ENCODE data around the gene DLGAP4.

Gene DLGAP4

DNA sequence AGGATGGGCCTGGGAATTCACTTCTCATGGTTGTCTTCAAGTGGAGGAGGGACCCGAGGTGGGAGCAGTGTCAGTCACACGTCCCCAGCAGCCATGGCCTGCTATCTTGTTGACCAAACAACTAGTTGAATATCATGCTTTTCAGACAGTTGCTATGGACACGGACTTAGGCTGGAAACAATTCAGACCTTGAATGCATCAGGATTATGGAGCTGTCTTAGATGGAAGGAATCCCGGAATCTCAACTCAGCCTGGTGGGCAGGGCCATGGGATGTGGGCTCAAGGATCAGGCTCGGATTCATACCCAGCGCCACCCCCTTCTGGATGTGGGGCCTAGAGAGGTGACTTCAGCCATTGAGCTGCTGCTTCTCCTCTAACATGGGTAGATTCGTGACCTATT, 112.6 kb downstream of the DLGAP4 start:
- H3K27me3 ChIP-seq (ENCODE audit: insufficient read depth, poor library complexity, severe bottlenecking), result no peaks in the 10 kb centered on the region
- DNase-seq (ENCODE audit: low read depth in 1 of 2, low spot score in 1 of 2), result no peak
- TF ChIP-seq, protein P1, sequence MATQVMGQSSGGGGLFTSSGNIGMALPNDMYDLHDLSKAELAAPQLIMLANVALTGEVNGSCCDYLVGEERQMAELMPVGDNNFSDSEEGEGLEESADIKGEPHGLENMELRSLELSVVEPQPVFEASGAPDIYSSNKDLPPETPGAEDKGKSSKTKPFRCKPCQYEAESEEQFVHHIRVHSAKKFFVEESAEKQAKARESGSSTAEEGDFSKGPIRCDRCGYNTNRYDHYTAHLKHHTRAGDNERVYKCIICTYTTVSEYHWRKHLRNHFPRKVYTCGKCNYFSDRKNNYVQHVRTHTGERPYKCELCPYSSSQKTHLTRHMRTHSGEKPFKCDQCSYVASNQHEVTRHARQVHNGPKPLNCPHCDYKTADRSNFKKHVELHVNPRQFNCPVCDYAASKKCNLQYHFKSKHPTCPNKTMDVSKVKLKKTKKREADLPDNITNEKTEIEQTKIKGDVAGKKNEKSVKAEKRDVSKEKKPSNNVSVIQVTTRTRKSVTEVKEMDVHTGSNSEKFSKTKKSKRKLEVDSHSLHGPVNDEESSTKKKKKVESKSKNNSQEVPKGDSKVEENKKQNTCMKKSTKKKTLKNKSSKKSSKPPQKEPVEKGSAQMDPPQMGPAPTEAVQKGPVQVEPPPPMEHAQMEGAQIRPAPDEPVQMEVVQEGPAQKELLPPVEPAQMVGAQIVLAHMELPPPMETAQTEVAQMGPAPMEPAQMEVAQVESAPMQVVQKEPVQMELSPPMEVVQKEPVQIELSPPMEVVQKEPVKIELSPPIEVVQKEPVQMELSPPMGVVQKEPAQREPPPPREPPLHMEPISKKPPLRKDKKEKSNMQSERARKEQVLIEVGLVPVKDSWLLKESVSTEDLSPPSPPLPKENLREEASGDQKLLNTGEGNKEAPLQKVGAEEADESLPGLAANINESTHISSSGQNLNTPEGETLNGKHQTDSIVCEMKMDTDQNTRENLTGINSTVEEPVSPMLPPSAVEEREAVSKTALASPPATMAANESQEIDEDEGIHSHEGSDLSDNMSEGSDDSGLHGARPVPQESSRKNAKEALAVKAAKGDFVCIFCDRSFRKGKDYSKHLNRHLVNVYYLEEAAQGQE (IDR thresholded peaks at IDR 0.05; ENCODE audit: insufficient replicate concordance, low read depth), result no peak
- TF ChIP-seq GABPA (IDR thresholded peaks at IDR 0.05; ENCODE audit: low read depth), result no peak
- no peak overlapping the region for H3K27ac ChIP-seq (replicated peaks)
- H3K4me3 ChIP-seq (replicated peaks; ENCODE audit: insufficient read depth, low read length), result no peak overlapping the region

DNA sequence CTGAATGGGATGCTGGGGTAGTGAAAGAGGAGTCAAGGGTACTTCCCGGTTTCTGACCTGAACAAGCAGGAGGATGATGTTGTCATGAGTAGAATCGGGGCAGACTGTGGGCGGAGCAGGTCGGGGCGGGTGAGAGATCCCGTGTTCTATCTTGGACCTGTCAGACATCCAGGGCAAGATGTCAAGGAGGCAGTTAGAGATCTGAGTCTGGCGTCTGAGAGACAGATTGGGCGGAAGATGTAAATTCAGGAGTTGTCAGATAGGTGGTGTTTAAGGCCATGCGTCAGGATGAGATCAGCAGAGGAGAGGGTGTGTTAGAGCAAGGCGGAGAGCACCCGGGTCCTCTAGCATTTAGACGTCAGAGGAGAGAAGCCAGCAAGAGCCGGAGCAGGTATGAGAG, 115.5 kb downstream of the DLGAP4 start:
- Histone ChIP-seq H3K27me3 (ENCODE audit: insufficient read depth, poor library complexity, severe bottlenecking) (no peaks in the 10 kb centered on the region), H3K27ac (replicated peaks) (no peak overlapping the region), H3K4me3 (replicated peaks; ENCODE audit: insufficient read depth, low read length) (no peak overlapping the region)
- no peak for TF ChIP-seq SPI1 (IDR thresholded peaks at IDR 0.05; ENCODE audit: borderline replicate concordance, low read depth)
- no peak for DNase-seq (ENCODE audit: low read depth in 1 of 2, low spot score in 1 of 2)

GRCh38 chr20:36424314-36424713, 118.2 kb downstream of the DLGAP4 start:
- TF ChIP-seq, protein P1 (IDR thresholded peaks at IDR 0.05; ENCODE audit: insufficient replicate concordance, low read depth), result no peak
- no peak for TF ChIP-seq SPI1 (IDR thresholded peaks at IDR 0.05; ENCODE audit: borderline replicate concordance, low read depth)
- no peak for TF ChIP-seq POLR2AphosphoS5 (IDR thresholded peaks at IDR 0.05; ENCODE audit: low read depth)
- TF ChIP-seq CTCF (IDR thresholded peaks at IDR 0.05; ENCODE audit: insufficient read depth, low read length), result no peak
- no peak for TF ChIP-seq GABPA (IDR thresholded peaks at IDR 0.05; ENCODE audit: low read depth)

DNA sequence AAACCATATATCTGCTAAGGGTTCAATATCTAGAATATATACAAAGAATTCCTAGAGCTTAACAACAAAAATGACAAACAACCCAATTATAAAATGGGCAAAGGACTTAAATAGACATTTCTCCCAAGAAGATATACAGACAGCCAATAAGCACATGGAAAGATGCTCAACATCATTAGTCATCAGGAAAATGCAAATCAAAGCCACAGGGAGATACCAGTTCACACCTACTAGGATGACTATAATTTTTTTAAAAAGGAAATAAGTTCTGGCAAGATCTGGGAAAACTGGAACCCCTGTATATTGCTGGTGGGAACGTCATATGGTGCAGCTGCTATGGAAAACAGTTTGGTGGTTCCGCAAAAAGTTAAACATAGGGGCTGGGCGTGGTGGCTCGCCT, 119.0 kb downstream of the DLGAP4 start:
- DNase-seq (ENCODE audit: low read depth in 1 of 2, low spot score in 1 of 2), result no peak
- no peak overlapping the region for H3K27ac ChIP-seq (replicated peaks)
- no peak overlapping the region for H3K4me3 ChIP-seq (replicated peaks; ENCODE audit: insufficient read depth, low read length)
- H3K27me3 ChIP-seq (ENCODE audit: insufficient read depth, poor library complexity, severe bottlenecking), result no peaks in the 10 kb centered on the region
- TF ChIP-seq, protein P1 (IDR thresholded peaks at IDR 0.05; ENCODE audit: insufficient replicate concordance, low read depth), result no peak
- TF ChIP-seq POLR2AphosphoS5 (IDR thresholded peaks at IDR 0.05; ENCODE audit: low read depth) (no peak), GABPA (IDR thresholded peaks at IDR 0.05; ENCODE audit: low read depth) (no peak), CTCF (IDR thresholded peaks at IDR 0.05; ENCODE audit: insufficient read depth, low read length) (no peak), SPI1 (IDR thresholded peaks at IDR 0.05; ENCODE audit: borderline replicate concordance, low read depth) (no peak)

More at GRCh38 chr20:36424314-36424713, 118.2 kb downstream of the DLGAP4 start:
- Histone ChIP-seq H3K27me3 (ENCODE audit: insufficient read depth, poor library complexity, severe bottlenecking) (no peaks in the 10 kb centered on the region), H3K4me3 (replicated peaks; ENCODE audit: insufficient read depth, low read length) (no peak overlapping the region), H3K27ac (replicated peaks) (no peak overlapping the region)
- no peak for DNase-seq (ENCODE audit: low read depth in 1 of 2, low spot score in 1 of 2)
